Measurements from ENCODE around the gene STX8.

- TF ChIP-seq ZFP30 (CRISPR knock-in tag; IDR thresholded peaks at IDR 0.05) (no peak), SNAI2 (CRISPR knock-in tag; IDR thresholded peaks at IDR 0.05) (no peak), CSDC2 (CRISPR knock-in tag; IDR thresholded peaks at IDR 0.05) (no peak), PATZ1 (CRISPR knock-in tag; IDR thresholded peaks at IDR 0.05; ENCODE audit: borderline replicate concordance) (no peak), PPARA (CRISPR knock-in tag; IDR thresholded peaks at IDR 0.05; ENCODE audit: borderline replicate concordance) (no peak), TSHZ2 (CRISPR knock-in tag; IDR thresholded peaks at IDR 0.05) (no peak), ZNF565 (CRISPR knock-in tag; conservative IDR thresholded peaks at IDR 0.05; ENCODE audit: low read depth) (no peak), CREB5 (CRISPR knock-in tag; IDR thresholded peaks at IDR 0.05; ENCODE audit: low read depth) (no peak), ZNF8 (CRISPR knock-in tag; IDR thresholded peaks at IDR 0.05) (no peak)
Measured at GRCh38 chr17:9386401-9386800, 189.2 kb downstream of the STX8 start.
